ENCODE measurements around the gene SFSWAP. TPM values are rescaled to one million over a fixed set of nuclear protein-coding genes. Genes with fewer than 3 reads are reported as not detected.

Gene SFSWAP
- total and polyA plus RNA-seq, 2 of the 13 experiments (the other 11 are each of a cell fraction or from before 2014, with no cell fraction given) = 17.1 to 27.7 TPM

GRCh38 chr12:131770120-131770519 is 59.2 kb downstream of the SFSWAP start:
- no peak overlapping the region for H3K27ac ChIP-seq (ENCODE audit: extremely low read length, insufficient read depth, low read length)
- H3K79me2 ChIP-seq (ENCODE audit: insufficient read depth, low read length) = no peaks in the 10 kb centered on the region
- no peak for DNase-seq (ENCODE audit: low spot score)
- in situ Hi-C loops (cut with HindIII; ENCODE audit: extremely low pct_ligation_motif_present, low pct_unique_long_range_greater_than_20kb) = no loop called here
- POLR2A ChIA-PET = no interaction called here
- no TSS peak for BruUV-seq (replicated peaks)
- no peaks in the 10 kb centered on the region for H3K9me3 ChIP-seq (ENCODE audit: low read length)
- no peak overlapping the region for H3K4me2 ChIP-seq (ENCODE audit: low read depth, low read length)
- intact Hi-C loops (cut with micrococcal nuclease; ENCODE audit: unreplicated experiment) = no loop called here
- ATAC-seq = no peak
- FAIRE-seq = no peak
- H3K4me3 ChIP-seq (replicated peaks in 1 of 3; ENCODE audit: insufficient read depth in 1 of 3, low read depth in 2 of 3, low read length in 3 of 3) = no peak overlapping the region
- H3K27me3 ChIP-seq (ENCODE audit: control insufficient read depth in 1 of 2, insufficient read depth in 2 of 2, low read length in 2 of 2) = no peaks in the 10 kb centered on the region
- H3K4me1 ChIP-seq (ENCODE audit: insufficient read depth, low read length) = no peaks in the 10 kb centered on the region
- 98% methylated on average over 11 of the region's 12 CpGs for WGBS (ENCODE audit: low lambda C conversion rate)
- H2AFZ ChIP-seq (ENCODE audit: low read length) = no peak overlapping the region
- H3K9ac ChIP-seq (ENCODE audit: insufficient read depth, low read depth, low read length) = no peak overlapping the region
- CTCF ChIA-PET (ENCODE audit: low intra/inter-chr PET ratio, low total read pairs) = no interaction called here
- no peak for TF ChIP-seq ZNF766 (CRISPR knock-in tag; IDR thresholded peaks at IDR 0.05; ENCODE audit: borderline replicate concordance)
- TF ChIP-seq KLF12 (CRISPR knock-in tag; IDR thresholded peaks at IDR 0.05; ENCODE audit: borderline replicate concordance) = no peak
- no peak for TF ChIP-seq ZNF720 (CRISPR knock-in tag; IDR thresholded peaks at IDR 0.05)
- TF ChIP-seq ZMAT5 (CRISPR knock-in tag; IDR thresholded peaks at IDR 0.05; ENCODE audit: borderline replicate concordance, low read depth) = no peak
- TF ChIP-seq SNAPC5 (CRISPR knock-in tag; IDR thresholded peaks at IDR 0.05; ENCODE audit: borderline replicate concordance) = no peak
- no peak for TF ChIP-seq TERF1 (CRISPR knock-in tag; IDR thresholded peaks at IDR 0.05)
- TF ChIP-seq KLF16 (CRISPR knock-in tag; IDR thresholded peaks at IDR 0.05) = no peak
- no peak for TF ChIP-seq ATF2 (CRISPR knock-in tag; IDR thresholded peaks at IDR 0.05)
- TF ChIP-seq TCF7 (IDR thresholded peaks at IDR 0.05; ENCODE audit: low read depth) = no peak
- TF ChIP-seq ZBTB25 (CRISPR knock-in tag; IDR thresholded peaks at IDR 0.05) = no peak
- TF ChIP-seq IKZF4 (CRISPR knock-in tag; IDR thresholded peaks at IDR 0.05; ENCODE audit: borderline replicate concordance, low read depth, not compliant biosample characterization) = no peak
- no peak for TF ChIP-seq KLF13 (CRISPR knock-in tag; IDR thresholded peaks at IDR 0.05)
- TF ChIP-seq TCF7L2 (IDR thresholded peaks at IDR 0.05; ENCODE audit: low read depth, low read length) = no peak
- no peak for TF ChIP-seq DMTF1 (CRISPR knock-in tag; IDR thresholded peaks at IDR 0.05)
- no peak for TF ChIP-seq GMEB2 (CRISPR knock-in tag; IDR thresholded peaks at IDR 0.05; ENCODE audit: low read depth)
- TF ChIP-seq KDM5A (IDR thresholded peaks at IDR 0.05; ENCODE audit: borderline replicate concordance, low read length) = no peak
- no peak for TF ChIP-seq ZNF558 (CRISPR knock-in tag; IDR thresholded peaks at IDR 0.05; ENCODE audit: borderline replicate concordance)
- H4K20me1 ChIP-seq (ENCODE audit: insufficient read depth, low read length) = 0 out of 2 replicates have a peak, but pooled peaks cover under 1% of the 10 kb centered on the region
- peaks cover 19 to 72% of the 10 kb centered on the region in 2 experiments for H3K36me3 ChIP-seq (replicated peaks in 1 of 2; ENCODE audit: control insufficient read depth in 1 of 2, insufficient read depth in 2 of 2, low read length in 2 of 2)
